22Rv1 (cell line): ENCODE results near the gene IQGAP2.

Source experiments
- ZFX ChIP-seq: fragments of 450-650 bp; IDR thresholded peaks from 2 replicates; pipeline ENCODE4 v1.6.1; 2017; ENCODE audit warnings: antibody characterized with exemption, borderline replicate concordance
- TF ChIP-seq, protein P1 (sequence below): fragments of 450-650 bp; IDR thresholded peaks from 2 replicates; pipeline ENCODE4 v1.5.1; 2017; ENCODE audit warnings: mild to moderate bottlenecking

GRCh38 chr5:76419597-76420298 is 16.7 kb downstream of the IQGAP2 start:
- TF ChIP-seq, protein P1, sequence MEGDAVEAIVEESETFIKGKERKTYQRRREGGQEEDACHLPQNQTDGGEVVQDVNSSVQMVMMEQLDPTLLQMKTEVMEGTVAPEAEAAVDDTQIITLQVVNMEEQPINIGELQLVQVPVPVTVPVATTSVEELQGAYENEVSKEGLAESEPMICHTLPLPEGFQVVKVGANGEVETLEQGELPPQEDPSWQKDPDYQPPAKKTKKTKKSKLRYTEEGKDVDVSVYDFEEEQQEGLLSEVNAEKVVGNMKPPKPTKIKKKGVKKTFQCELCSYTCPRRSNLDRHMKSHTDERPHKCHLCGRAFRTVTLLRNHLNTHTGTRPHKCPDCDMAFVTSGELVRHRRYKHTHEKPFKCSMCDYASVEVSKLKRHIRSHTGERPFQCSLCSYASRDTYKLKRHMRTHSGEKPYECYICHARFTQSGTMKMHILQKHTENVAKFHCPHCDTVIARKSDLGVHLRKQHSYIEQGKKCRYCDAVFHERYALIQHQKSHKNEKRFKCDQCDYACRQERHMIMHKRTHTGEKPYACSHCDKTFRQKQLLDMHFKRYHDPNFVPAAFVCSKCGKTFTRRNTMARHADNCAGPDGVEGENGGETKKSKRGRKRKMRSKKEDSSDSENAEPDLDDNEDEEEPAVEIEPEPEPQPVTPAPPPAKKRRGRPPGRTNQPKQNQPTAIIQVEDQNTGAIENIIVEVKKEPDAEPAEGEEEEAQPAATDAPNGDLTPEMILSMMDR = no peak
- no peak for TF ChIP-seq ZFX
